Skin epidermis (tissue), 12 donors: ENCODE measurements around the gene SLC30A10.
A peak's percentile ranks its signal among the peaks of the same experiment; 100 is the strongest.
"Not testable (repeated sequence)": the region's sequence is repeated elsewhere in the genome, so short reads cannot be mapped to it uniquely, and the experiment has no call there.

Source experiments
- H3K27ac ChIP-seq, 21 experiments: fragments of 200-600 bp; sonication (generic) in 11 of 21; one replicate each; pipeline ENCODE4 v1.5.0; 2020; ENCODE audit warnings: mild to moderate bottlenecking in 3 of 21, inconsistent platforms in 2 of 21, moderate library complexity in 2 of 21
- H3K4me3 ChIP-seq, 7 experiments: fragments of 200-600 bp; sonication (generic) in 2 of 7; one replicate each; pipeline ENCODE4 v1.5.0; 2020; ENCODE audit warnings: inconsistent platforms in 2 of 7, mild to moderate bottlenecking in 2 of 7, moderate library complexity in 1 of 7

SLC30A10 gene

DNA sequence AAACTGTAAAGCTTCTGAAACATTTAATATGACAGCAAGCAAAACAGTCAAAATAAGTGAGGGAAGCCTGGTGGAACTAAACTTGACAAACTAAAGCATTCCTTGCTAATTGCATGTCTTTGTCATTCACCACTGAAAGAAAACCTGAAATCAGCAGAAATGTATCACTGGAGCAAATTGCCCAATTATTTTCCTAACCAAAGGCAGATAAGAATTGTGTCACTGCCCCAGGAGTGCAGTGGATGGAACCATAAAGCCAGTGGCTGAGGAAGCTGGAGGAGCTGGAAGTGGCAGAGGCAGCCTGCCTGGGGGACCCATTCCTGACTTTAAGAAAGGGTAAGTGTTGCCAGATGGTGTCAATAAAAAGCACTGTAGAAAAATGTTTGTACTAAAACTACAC, 2.7 kb upstream of the SLC30A10 start:
- Histone ChIP-seq H3K4me3 (no peak overlapping the region), H3K27ac (no peak overlapping the region)

DNA sequence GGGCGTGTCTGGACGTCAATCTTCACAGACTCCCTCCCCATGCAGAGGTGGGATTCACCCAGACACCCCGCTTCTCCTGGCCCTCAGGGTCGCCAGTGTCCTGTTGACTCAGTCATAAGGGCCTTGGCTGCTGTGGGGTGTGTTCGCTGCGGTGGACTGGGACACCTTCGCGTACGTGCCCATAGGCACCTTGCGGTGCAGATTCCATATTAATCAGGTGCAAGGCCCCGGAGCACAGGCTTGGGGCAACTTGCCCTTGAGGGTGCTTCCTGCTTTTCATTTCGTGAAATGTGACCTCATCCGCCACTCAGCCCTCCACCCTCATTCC, 398 bp upstream of the SLC30A10 start:
- H3K27ac ChIP-seq: no peak overlapping the region
- peak overlapping the region in 4 of 7 experiments; percentile 13 to 38 (median 31) for H3K4me3 ChIP-seq

DNA sequence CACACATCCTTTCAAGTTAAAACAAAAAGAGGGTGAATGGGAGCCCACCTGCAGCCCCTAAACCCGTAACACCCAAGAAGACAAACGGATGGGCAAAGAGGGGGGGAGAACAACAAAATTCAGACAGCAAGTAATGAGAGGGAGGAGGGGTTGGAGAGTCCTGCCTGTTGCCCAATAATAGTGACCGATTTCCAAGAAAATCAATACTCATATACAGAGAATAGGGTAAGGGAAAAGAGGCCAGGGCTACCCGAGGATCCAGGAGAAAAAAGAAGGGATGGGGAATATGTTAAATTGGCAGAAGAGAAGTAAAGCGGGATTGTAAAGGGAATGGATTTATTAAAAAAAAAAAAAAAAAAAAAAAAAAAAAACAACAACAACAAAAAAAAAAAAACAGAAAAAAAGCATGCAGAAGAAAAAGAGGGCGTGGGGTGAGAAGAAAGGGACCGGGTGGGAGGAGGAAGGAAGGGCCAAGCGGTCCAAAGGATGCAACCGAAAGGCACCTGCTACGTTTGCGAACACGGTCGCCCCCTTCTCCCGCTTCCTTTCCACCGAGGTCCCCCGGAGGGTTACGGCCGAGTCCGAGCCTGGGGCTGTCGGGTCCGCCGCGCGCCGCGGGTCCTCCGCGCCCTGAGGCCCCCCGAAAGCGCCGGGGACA, 930 bp downstream of the SLC30A10 start:
- Histone ChIP-seq H3K27ac (no peak overlapping the region), H3K4me3 (peak overlapping the region in 6 of 7 experiments; percentile 5 to 38 (median 25))

DNA sequence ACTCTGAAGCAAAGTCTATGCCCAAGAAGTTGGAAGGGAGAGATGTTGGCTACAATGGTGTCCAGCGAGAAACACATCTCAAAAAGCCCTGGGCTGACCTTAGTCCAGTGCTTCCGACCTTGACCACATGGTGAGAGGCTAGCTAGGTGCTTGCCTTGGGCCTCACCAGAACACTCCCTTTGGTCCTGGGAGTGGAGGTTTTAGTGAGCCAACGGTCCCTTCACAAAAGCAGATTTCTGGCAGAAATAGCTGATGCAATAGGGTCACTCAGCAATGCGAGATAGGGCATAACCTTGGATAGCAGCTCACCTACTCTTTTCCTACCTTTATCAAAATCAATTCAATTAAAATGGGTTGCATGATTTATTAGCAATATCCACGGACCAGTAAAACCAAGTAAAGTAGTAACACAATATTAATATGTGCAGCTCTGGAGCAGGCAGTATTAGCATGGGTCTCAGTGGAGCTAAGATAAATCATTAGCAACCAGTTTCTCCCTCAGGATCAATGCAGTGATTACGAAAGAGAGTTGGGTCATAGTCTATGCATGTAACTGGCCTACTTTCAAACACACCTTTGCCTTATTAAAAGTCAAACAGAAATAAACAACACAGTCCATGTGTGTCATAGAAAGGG, 1.9 kb downstream of the SLC30A10 start:
- no peak overlapping the region for H3K4me3 ChIP-seq
- H3K27ac ChIP-seq: no peak overlapping the region

DNA sequence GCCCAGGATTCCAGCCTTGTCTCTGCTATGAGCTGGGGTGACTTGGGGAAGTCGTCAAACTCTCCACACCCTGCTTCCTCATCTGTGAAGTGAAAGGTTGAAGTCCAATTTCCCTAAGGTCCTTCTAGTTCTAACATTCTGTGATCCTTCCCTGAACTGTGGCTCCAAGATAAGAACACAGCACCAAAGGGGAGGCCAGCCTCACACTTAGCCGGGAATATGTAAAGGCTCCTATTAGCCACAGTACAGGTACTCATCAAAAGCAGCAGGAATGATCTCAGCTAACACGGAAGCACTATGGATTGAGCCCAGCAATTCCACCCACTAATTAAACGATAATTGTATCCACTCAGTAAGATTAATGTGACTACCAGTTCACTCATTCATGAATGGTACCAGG, 4.0 kb downstream of the SLC30A10 start:
- Histone ChIP-seq H3K27ac (no peak overlapping the region), H3K4me3 (no peak overlapping the region)

DNA sequence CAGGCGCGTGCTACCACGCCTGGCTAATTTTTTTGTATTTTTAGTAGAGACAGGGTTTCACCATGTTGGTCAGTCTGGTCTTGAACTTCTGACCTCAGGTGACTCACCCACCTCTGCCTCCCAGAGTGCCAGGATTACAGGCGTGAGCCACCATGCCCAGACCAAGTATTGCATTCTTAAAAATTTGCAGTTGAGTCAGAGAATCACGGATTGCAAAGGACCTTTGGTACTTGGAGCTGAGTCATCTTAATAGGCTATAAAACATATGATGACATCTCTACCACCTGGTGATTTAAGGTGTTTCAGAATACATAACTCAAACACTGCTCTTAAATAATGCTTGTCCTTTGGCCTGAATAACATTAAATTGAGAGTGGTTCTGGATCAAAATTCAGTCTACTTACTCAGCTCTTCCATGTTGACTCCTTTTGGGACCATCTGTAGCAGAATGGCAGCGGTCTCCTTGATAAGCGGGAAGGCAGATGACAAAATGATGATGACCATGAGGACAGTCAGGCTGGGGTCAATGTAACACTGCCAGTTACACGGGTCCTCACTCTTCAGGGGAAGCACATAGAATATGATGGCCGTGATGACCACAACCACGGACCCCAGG, 10.4 kb downstream of the SLC30A10 start:
- no peak overlapping the region for H3K4me3 ChIP-seq
- H3K27ac ChIP-seq: no peak overlapping the region

DNA sequence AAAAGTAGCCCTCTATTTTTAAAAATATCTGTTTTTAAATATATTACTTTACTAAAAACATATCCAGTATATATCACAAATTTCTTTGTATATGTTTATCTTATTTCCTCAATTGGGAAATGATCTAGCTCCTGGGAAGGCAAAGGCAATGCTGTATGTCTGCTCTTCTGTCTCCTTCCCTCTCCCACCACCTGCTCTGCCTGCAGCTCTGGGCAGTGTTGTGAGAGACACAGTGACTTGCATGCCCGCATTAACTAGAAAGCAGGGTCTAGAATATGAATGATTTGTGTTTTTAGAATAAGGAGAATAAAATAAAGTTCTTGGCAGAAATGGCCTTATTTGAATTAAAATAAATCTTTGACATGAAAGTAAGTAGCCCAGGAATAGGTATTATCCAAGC, 11.1 kb downstream of the SLC30A10 start:
- H3K4me3 ChIP-seq: no peak overlapping the region

DNA sequence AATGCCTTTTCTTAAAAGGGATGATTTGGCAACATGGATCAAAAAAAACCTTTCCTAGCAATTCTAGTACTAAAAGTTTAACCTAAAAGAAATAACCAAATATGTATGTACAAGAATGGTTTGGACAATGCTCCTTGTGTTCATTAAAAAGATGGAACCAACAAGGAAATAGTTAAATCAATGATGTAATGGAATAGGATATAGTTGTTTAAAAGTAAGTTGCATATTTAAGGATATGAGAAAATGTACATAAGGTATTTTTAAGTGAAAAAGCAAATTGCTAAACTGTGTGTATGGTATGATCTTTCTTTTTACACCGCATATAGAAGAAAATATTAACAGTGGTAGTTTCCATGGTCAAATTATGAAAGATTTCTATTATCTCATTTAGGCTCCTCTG, 12.1 kb downstream of the SLC30A10 start:
- no peak overlapping the region for H3K4me3 ChIP-seq
- no peak overlapping the region for H3K27ac ChIP-seq

More for the DNA sequence above, 11.1 kb downstream of the SLC30A10 start:
- no peak overlapping the region for H3K27ac ChIP-seq

DNA sequence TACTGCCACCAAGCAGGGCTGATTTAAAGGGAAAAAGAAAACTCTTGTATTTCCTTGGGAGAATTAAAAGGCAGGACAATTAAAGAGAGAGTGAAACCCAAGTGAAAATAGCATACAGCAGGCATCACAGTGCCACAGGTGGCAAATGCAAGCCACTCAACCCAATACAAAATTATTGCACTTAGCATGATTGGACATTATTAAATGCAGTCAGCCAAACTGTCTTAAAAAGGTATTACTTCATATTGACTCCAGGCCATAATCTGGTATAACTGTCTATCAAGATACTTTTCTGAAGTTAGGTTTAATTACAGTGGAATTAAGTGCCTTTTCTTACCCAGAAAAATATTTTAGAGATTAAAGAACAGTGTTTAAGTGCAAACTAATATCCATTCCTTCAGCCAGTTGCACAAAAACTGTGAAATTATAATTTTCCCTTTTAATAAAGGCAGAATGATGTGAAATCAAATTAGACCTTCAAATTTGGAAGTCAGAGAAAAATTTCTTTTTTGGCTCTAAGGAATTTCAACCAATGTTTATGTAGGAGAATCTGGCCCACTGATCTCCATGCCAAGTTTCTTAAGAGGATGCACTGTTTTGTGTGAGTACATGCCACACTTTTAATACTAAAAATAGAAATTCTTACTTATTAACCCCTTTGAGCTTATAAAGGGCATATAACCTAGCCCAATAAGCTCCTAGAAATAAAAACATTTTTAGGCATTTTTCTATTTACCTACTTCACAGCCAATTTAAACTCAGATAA, 15.2 kb downstream of the SLC30A10 start:
- no peak overlapping the region for H3K4me3 ChIP-seq
- H3K27ac ChIP-seq: no peak overlapping the region

DNA sequence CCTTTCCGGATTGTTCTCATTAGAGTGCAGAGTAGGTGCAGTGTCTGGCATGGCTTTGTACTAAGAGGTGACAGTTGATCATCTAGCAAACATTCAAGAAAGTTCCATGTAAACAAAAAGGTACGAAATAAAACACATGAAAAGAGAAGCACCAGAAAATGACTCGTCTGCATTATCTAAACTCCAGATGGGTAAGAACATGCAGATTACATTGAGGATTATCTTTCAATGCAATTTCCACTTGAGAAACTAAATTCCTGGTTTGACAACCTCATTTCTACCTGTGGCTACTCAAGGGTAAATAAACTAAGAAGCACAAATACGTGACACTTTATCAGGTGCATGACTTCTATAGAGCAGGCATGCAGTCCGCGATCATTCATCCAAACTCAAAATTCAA, 17.6 kb downstream of the SLC30A10 start:
- Histone ChIP-seq H3K27ac (no peak overlapping the region), H3K4me3 (no peak overlapping the region)

DNA sequence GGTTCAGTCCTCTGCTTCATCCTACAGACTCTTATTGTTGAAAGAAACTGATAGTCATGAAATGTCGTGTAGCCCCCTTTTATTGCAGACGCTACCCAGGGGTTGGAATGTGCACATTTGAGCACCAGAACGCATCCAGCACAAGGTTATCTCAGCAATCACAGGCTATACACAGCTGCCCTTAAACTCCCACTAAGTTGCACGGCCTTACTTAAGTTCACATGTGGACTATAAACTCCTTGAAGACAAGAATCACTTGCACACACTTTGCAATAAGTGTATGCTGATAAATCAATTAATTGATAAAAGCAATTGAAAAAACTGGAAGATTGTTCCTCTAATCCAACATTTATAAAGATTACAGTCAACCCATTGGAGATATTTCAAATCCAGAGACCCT, 18.9 kb downstream of the SLC30A10 start:
- H3K27ac ChIP-seq: no peak overlapping the region
- no peak overlapping the region for H3K4me3 ChIP-seq

DNA sequence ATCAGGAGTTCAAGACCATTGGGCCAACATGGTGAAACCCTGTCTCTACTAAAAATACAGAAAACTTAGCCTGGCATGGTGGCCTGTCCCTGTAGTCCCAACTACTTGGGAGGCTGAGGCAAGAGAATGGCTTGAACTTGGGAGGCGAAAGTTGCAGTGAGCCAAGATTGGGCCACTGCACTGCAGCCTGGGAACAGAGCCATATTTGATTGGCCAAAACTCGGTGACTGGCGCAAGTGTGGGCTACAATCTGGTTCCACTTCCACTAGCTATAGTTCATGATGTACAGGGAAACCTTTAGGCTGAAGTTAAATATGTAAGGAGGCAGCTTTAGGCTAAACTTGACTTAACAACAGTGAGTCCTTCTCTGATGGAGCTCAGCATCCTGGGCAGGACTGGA, 20.2 kb downstream of the SLC30A10 start:
- Histone ChIP-seq H3K27ac (no peak overlapping the region), H3K4me3 (no peak overlapping the region)

DNA sequence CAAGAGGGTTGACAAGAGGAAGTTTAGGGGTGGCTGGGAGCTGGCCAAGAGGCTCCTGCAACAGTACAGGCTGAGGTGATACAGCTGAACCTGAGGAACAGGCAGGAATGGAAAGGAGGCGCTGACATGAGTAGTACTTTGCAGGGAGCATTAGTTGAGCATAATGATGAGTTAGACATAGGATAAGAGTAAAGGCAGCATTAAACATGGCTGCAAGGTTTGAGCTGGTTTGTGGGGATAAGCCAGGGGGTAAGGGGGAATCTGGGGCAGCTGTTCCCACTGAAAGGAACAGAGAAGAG, 20.6 kb downstream of the SLC30A10 start:
- Histone ChIP-seq H3K4me3 (no peak overlapping the region), H3K27ac (no peak overlapping the region)

DNA sequence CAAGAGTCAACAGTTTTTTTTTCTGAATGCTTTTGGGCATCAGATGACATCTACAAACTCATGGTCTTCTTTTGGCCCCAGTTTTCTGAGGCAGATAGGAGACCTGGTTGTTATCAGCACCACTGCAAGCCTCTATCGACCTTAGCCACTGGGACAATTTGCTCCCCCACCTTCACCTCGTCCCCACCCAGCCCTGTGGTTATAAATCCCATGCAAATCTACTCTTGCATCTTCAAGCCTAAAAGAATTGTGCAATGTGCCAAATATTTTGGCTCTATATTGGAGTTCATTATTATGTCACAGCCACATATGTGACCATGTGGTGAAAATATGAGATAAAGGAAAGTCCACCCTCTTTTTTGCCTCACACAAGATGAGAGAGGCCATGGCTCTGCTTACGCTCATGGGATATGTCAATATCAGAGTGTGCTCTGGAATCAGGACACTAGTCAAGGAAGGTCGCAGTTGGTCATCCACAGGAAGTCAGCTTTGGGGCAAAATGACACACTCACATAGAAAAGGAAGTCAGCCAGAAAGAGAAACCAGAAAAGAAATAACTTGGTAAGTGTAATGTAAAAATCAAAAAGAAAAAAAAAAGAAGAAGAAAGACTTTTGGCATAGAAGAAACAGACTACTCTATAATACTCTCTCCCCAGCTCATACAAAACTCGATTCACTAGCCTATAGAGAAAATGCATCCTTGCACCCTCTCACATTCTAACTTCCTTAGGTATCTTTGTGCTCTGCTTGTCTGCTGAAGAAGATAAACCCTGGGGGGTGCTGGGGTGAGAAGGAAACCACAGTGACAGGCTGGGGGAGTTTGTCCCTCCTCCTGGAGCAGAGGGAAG, 21.2 kb downstream of the SLC30A10 start:
- no peak overlapping the region for H3K4me3 ChIP-seq
- no peak overlapping the region for H3K27ac ChIP-seq

DNA sequence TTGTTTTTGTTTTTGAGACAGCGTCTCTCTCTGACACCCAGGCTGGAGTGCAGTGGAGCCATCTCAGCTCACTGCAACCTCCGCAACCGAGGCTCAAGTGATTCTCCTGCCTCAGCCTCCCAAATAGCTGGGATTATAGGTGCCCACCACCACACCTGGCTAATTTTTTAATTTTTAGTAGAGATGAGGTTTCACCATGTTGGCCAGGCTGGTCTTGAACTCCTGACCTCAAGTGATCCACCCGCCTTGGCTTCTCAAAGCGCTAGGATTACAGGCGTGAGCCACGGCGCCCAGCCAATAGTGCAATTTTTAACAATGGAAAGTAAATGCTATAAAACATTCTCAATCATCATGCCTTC, 21.8 kb downstream of the SLC30A10 start:
- H3K27ac ChIP-seq, H3K4me3 ChIP-seq: not testable (repeated sequence)

DNA sequence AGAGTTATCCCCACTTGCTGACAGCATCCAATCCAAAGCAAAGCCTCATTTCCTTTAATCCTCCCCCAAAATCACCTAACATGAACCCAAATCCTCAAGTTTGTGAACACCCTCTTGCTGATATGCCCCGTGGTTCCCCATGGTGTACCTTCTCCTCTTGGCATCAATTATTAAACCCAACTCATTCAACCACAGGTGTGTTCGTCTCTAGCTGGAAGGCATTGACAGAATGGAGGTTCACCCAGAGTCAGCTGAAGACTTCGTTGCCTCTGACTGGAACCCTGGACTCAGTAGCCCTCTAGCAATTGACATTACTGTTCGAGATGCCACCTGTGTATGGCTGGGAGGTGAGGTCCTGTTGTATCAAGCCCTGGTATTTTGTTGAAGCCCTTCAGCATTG, 22.8 kb downstream of the SLC30A10 start:
- H3K27ac ChIP-seq: no peak overlapping the region
- H3K4me3 ChIP-seq: no peak overlapping the region

DNA sequence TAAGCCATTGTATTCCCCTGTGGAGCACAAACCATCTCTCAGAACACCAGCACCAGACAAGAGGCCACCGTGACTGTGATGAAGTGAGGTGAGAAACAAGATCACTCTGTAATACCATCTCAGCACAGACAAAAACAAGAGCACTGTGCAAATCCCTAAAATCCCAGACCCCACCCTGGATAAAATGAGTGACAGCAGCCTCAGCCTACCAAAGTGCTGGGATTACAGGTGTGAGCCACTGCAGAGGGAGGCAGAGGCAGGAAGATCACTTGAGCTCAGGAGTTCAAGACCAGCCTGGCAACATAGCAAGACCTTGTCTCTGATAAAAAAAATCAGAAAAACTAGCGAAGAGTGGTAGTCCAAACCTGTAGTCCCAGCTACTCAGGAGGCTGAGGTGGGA, 23.4 kb downstream of the SLC30A10 start:
- no peak overlapping the region for H3K4me3 ChIP-seq

DNA sequence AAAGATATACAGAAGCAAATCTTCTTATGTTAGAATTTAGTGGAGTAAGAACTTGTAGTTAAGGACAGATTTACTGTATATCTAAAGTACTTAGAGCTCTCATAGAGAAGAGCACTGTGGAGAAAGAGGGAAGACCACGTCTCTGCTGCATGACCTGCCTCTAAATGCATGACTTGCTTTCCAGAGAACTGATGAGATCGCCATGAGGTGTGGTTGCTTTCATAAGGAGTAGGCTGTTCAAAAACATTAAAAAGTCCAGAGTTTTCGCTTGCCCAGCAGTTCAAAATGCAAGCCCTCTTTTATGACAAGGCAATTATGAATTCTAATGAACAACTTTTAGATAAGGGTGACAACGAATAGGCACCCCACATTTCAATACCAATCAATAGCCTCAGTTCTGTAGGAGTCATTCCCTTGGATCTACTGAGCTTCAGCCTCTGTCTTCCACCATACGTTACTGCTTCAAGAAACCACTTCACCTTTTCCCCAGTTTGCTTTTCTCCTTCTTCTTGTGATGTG, 24.9 kb downstream of the SLC30A10 start:
- H3K27ac ChIP-seq: no peak overlapping the region
- H3K4me3 ChIP-seq: no peak overlapping the region

More for the DNA sequence above, 23.4 kb downstream of the SLC30A10 start:
- no peak overlapping the region for H3K27ac ChIP-seq

DNA sequence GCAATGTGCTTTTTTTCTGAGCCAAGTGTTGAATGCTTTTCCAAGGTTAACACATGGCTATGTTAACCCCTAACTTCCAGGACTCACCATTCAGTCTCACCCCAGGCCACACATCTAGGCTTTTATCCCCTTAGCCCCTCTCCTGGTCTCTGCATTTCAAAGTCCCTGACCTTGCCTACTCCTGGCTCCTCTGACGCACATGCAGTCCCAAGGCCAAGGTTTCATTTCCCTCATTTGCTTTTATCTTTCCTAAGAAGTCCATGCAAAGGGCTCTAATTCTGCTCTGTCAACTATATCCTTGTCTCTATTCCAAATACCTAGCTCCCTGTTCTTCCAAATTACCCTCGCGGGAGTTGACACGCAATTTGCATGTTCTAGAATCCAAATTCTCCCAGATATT, 25.4 kb downstream of the SLC30A10 start:
- Histone ChIP-seq H3K4me3 (no peak overlapping the region), H3K27ac (no peak overlapping the region)

DNA sequence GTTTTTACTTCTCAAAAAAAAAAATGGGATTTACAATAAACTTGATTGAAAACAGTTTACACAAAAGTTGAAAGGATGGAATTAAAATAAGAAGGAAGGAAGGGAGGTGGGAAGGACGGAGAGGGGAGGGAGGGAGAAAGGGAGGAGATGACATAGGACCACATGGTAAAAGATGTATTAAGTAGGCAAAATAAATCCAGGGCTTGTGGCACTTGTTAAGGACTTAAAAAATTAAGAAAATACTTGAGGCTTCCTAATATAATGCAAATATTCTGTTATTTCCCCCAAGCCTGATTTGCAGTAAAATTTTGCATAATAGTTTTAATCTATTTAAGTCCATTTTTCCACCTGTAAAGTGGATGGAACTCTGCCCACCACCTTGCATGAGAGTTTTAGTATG, 27.5 kb downstream of the SLC30A10 start:
- Histone ChIP-seq H3K4me3 (no peak overlapping the region), H3K27ac (no peak overlapping the region)
